Measurements from ENCODE around the gene ZNF282.

ZNF282 gene

DNA sequence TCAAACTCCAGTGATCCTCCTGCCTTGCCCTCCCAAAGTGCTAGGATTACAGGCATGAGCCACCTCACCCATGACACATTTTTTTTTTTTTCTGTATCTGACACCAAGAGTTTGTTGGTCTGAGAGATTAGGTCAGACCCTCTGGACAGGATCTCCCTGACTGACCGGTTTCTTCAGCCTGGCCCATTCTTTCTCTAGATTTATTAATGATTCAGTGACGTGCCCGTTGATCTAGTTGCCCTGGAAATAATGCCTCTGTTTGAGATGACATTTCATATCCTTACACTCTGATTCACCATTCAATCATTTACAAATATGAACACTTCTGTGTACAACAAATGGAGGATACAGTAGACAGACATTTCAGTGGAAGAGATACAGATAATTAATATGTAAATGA lies 42.7 kb downstream of the ZNF282 start:
- POLR2A ChIA-PET = no interaction called here

DNA sequence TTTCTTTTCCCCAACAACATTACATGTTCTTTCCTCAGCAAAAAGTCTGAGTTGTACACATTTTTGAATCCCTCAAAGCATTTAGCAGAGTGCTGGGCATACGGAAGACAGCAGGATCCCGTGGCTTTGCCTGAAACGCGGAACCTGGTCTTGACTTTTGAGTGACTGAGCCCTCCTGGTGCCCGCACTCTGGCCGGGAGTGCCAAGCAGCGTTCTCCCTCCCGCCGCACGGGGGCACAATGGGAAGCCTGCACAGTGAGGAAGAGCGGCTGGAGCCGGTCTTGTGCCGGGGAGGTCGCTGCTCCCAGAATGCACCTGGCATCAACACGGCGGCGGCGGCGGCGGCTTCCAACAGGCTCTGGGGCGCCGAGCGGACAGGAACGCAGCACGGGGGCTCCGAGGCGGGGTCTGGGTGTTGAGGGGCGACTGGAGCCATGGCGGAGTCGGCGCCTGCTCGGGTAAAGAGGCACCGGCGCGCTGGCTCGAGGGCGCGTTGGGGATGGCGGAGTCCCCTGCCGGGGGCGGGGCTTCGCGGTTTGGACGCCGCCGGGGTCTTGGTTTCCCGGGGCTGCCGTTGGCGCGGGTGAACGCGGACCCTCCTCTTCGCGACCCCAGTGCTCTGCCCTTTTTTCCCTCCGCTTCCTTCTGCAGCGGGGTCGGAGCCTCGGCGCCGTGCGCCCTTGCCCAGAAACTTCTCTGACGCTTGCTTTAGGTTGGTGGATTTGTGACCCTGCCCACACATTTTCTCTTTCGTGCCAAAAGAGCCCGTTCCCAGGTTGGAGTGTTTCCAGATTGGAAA lies 44.2 kb downstream of the ZNF282 start, which contains the start of gene ZNF212:
Gene ZNF212 (plus strand): TSS at position 307 of the 799 bp plus-strand sequence. CDS start 128 bp downstream, at position 435.
- POLR2A ChIA-PET = no interaction called here
- CTCF ChIA-PET = interaction anchor here (1.2 to 3.5 kb wide), 6 partner anchors 9 to 32 kb away, joined by 3 to 18 read pairs (median 4); partner anchors contain the start of gene ZNF783
- TF ChIP-seq, protein P1, sequence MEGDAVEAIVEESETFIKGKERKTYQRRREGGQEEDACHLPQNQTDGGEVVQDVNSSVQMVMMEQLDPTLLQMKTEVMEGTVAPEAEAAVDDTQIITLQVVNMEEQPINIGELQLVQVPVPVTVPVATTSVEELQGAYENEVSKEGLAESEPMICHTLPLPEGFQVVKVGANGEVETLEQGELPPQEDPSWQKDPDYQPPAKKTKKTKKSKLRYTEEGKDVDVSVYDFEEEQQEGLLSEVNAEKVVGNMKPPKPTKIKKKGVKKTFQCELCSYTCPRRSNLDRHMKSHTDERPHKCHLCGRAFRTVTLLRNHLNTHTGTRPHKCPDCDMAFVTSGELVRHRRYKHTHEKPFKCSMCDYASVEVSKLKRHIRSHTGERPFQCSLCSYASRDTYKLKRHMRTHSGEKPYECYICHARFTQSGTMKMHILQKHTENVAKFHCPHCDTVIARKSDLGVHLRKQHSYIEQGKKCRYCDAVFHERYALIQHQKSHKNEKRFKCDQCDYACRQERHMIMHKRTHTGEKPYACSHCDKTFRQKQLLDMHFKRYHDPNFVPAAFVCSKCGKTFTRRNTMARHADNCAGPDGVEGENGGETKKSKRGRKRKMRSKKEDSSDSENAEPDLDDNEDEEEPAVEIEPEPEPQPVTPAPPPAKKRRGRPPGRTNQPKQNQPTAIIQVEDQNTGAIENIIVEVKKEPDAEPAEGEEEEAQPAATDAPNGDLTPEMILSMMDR (IDR thresholded peaks at IDR 0.05; ENCODE audit: control extremely low read depth, extremely low read depth, low read depth, missing control alignments) = peak; percentile 97
- peak; percentile 97 for DNase-seq (ENCODE audit: extremely low spot score)

More for the DNA sequence above, 42.7 kb downstream of the ZNF282 start:
- CTCF ChIA-PET = interaction anchor here (1.0 to 1.2 kb wide), 2 partner anchors 10 to 14 kb away, joined by 3 to 4 read pairs; no protein-coding TSS in a partner anchor
- TF ChIP-seq, protein P1 (IDR thresholded peaks at IDR 0.05; ENCODE audit: control extremely low read depth, extremely low read depth, low read depth, missing control alignments) = no peak
- DNase-seq (ENCODE audit: extremely low spot score) = no peak

DNA sequence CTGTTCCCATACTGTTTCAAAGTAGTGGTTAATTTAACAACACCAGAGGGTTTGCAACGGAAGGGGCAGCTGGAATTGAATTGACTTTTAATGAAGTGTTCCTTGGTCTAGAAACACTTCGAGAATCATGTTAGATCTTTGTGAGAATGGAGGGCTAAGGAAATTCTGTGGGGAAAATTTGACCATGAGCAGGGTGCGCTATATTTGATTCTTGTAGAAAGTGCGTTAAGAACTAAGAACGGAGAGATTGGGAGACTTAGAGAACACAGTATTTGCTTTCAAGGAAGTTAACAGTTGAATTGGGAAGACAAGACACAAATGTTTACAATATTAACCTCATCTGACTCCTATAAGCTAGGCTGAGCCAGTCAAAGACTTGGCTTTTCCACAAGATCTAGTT lies 45.3 kb downstream of the ZNF282 start:
- ChIA-PET POLR2A (no interaction called here), CTCF (interaction anchor here (1.3 to 3.5 kb wide), 5 partner anchors 9 to 33 kb away, joined by 3 to 18 read pairs (median 4); partner anchors contain the start of gene ZNF783)
- no peak for DNase-seq (ENCODE audit: extremely low spot score)
- TF ChIP-seq, protein P1 (IDR thresholded peaks at IDR 0.05; ENCODE audit: control extremely low read depth, extremely low read depth, low read depth, missing control alignments) = no peak

DNA sequence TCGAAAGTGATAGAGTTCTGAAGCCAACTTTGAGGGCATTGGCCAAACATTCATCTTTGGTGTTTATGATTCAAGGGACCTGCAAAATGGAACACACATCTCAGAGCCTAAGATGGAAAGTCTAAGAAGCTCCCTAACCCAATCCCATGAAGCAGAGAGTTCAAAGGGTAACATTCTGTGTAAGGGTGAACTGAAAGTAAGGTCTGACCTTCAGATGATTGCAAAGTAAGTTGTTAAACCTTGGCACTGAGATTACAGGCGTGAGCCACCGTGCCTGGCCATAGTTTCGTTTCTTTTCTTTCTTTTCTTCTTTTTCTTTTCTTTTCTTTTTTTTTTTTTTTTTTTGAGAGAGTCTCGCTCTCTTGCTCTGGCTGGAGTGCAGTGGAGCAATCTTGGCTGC lies 46.4 kb downstream of the ZNF282 start:
- ChIA-PET CTCF (interaction anchor here (2.7 to 3.5 kb wide), 2 partner anchors 9 to 20 kb away, joined by 11 to 18 read pairs; partner anchors contain the start of gene ZNF783), POLR2A (interaction anchor here (0.7 kb wide), 1 partner anchor 9 kb away, joined by 4 read pairs; no protein-coding TSS in a partner anchor)
- DNase-seq (ENCODE audit: extremely low spot score) = no peak
- TF ChIP-seq, protein P1 (IDR thresholded peaks at IDR 0.05; ENCODE audit: control extremely low read depth, extremely low read depth, low read depth, missing control alignments) = no peak

DNA sequence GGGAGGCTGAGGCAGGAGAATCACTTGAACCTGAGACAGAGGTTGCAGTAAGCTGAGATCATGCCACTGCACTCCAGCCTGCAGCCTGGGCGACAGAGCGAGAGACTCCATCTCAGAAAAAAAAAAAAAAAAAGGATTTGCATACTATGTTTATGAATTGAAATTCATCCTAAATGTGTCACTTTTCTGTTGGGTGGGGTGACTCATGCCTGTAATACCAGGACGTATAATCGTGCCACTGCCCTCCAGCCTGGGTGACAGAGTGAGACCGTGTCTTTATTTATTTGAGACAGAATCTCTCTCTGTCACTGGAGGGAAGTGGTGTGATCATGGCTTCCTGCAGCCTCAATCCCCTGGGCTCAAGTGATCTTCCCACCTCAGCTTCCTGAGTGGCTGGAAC lies 49.9 kb downstream of the ZNF282 start:
- TF ChIP-seq, protein P1 (IDR thresholded peaks at IDR 0.05; ENCODE audit: control extremely low read depth, extremely low read depth, low read depth, missing control alignments) = no peak
- no peak for DNase-seq (ENCODE audit: extremely low spot score)
- ChIA-PET POLR2A (no interaction called here), CTCF (interaction anchor here (1.3 kb wide), 1 partner anchor 16 kb away, joined by 7 read pairs; the partner anchor contains the start of gene ZNF783)

DNA sequence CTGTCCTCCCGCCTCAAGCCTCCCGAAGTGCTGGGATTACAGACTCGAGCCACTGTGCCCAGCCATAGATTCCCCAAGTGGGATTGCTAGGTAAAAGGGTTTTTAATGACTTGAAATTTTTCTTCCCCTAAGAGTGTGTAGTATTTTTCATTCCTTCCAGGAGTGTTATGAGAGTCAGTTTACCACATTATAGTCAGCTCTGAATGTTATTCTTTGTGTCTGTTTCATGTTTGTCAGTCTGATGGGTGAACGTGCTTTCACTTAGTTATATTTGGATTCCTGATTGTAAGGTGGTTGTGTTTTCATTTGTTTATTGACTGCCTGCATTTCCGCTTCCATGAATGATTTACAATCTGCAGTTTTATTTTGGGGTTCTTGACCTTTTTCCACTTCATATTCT lies 50.4 kb downstream of the ZNF282 start:
- DNase-seq (ENCODE audit: extremely low spot score) = no peak
- CTCF ChIA-PET = interaction anchor here (1.3 kb wide), 1 partner anchor 16 kb away, joined by 7 read pairs; the partner anchor contains the start of gene ZNF783
- POLR2A ChIA-PET = no interaction called here
- TF ChIP-seq, protein P1 (IDR thresholded peaks at IDR 0.05; ENCODE audit: control extremely low read depth, extremely low read depth, low read depth, missing control alignments) = no peak
